ENCODE data around the gene UCP3.

UCP3 gene

GRCh38 chr11:73998846-73999575, 9.9 kb downstream of the UCP3 start:
- H3K27me3 ChIP-seq (ENCODE audit: control insufficient read depth, insufficient read depth, low read length), result no peaks in the 10 kb centered on the region
- H3K9me3 ChIP-seq (ENCODE audit: control insufficient read depth, low read length), result no peaks in the 10 kb centered on the region

GRCh38 chr11:73997120-73997770, 11.6 kb downstream of the UCP3 start:
- H3K9me3 ChIP-seq (ENCODE audit: control insufficient read depth, low read length), result no peaks in the 10 kb centered on the region
- H3K4me2 ChIP-seq (ENCODE audit: low read length), result no peak overlapping the region
- H3K79me2 ChIP-seq, result no peaks in the 10 kb centered on the region
- no peak overlapping the region for H3K4me3 ChIP-seq (ENCODE audit: low read depth, low read length)
- H3K36me3 ChIP-seq (ENCODE audit: control insufficient read depth, insufficient read depth, low read length), result no peaks in the 10 kb centered on the region
- TF ChIP-seq CTCF (IDR thresholded peaks at IDR 0.05), result no peak
- H3K27me3 ChIP-seq (ENCODE audit: control insufficient read depth, insufficient read depth, low read length), result no peaks in the 10 kb centered on the region
- H3K9ac ChIP-seq, result no peak overlapping the region
- no peaks in the 10 kb centered on the region for H3K4me1 ChIP-seq
- H2AFZ ChIP-seq, result no peak overlapping the region
- no peak overlapping the region for H3K27ac ChIP-seq

More at GRCh38 chr11:73998846-73999575, 9.9 kb downstream of the UCP3 start:
- H2AFZ ChIP-seq, result no peak overlapping the region
- H3K79me2 ChIP-seq, result no peaks in the 10 kb centered on the region
- no peak overlapping the region for H3K27ac ChIP-seq
- no peak overlapping the region for H3K4me3 ChIP-seq (ENCODE audit: low read depth, low read length)
- TF ChIP-seq CTCF (IDR thresholded peaks at IDR 0.05), result no peak
- no peak overlapping the region for H3K4me2 ChIP-seq (ENCODE audit: low read length)
- H3K36me3 ChIP-seq (ENCODE audit: control insufficient read depth, insufficient read depth, low read length), result no peaks in the 10 kb centered on the region
- no peak overlapping the region for H3K9ac ChIP-seq
- H3K4me1 ChIP-seq, result no peaks in the 10 kb centered on the region

- no peak overlapping the region for H3K4me3 ChIP-seq (ENCODE audit: low read depth, low read length)
- no peak for TF ChIP-seq CTCF (IDR thresholded peaks at IDR 0.05)
- H3K4me1 ChIP-seq, result no peaks in the 10 kb centered on the region
- H3K9me3 ChIP-seq (ENCODE audit: control insufficient read depth, low read length), result no peaks in the 10 kb centered on the region
- no peaks in the 10 kb centered on the region for H3K79me2 ChIP-seq
- H3K27ac ChIP-seq, result no peak overlapping the region
- H3K4me2 ChIP-seq (ENCODE audit: low read length), result no peak overlapping the region
- H2AFZ ChIP-seq, result no peak overlapping the region
- H3K27me3 ChIP-seq (ENCODE audit: control insufficient read depth, insufficient read depth, low read length), result no peaks in the 10 kb centered on the region
- H3K9ac ChIP-seq, result no peak overlapping the region
- no peaks in the 10 kb centered on the region for H3K36me3 ChIP-seq (ENCODE audit: control insufficient read depth, insufficient read depth, low read length)
Observed at GRCh38 chr11:73996161-73996747, 12.6 kb downstream of the UCP3 start.

- no peak for TF ChIP-seq CTCF (IDR thresholded peaks at IDR 0.05)
- Histone ChIP-seq H3K27me3 (ENCODE audit: control insufficient read depth, insufficient read depth, low read length) (no peaks in the 10 kb centered on the region), H3K9me3 (ENCODE audit: control insufficient read depth, low read length) (no peaks in the 10 kb centered on the region), H3K36me3 (ENCODE audit: control insufficient read depth, insufficient read depth, low read length) (no peaks in the 10 kb centered on the region), H3K79me2 (no peaks in the 10 kb centered on the region), H2AFZ (no peak overlapping the region), H3K4me3 (ENCODE audit: low read depth, low read length) (no peak overlapping the region), H3K4me1 (no peaks in the 10 kb centered on the region), H3K4me2 (ENCODE audit: low read length) (no peak overlapping the region), H3K9ac (no peak overlapping the region), H3K27ac (no peak overlapping the region)
Observed at GRCh38 chr11:73995731-73996130, 13.2 kb downstream of the UCP3 start.

Data from parathyroid adenoma (tissue), 2 donors.